Nephron progenitor cell (in vitro differentiated cells): ENCODE measurements around the gene PGAP6.
"Not testable (repeated sequence)": the region's sequence is repeated elsewhere in the genome, so short reads cannot be mapped to it uniquely, and the experiment has no call there.

Experiments
- DNase-seq: peaks from one replicate; pipeline ENCODE4 v3.0.0; 2021
- H3K27ac Mint-ChIP-seq: 2 replicates; pipeline ENCODE4 v1.8.0; 2021; ENCODE audit warnings: mild to moderate bottlenecking, moderate library complexity, mixed read lengths
- H3K27me3 Mint-ChIP-seq: 2 replicates; pipeline ENCODE4 v1.8.0; 2021; ENCODE audit warnings: mild to moderate bottlenecking, low read depth, mixed read lengths; ENCODE audit not compliant: poor library complexity
- H3K36me3 Mint-ChIP-seq: 2 replicates; pipeline ENCODE4 v1.8.0; 2021; ENCODE audit warnings: low read depth, mixed read lengths
- H3K4me1 Mint-ChIP-seq: 2 replicates; pipeline ENCODE4 v1.8.0; 2021; ENCODE audit warnings: mixed read lengths
- H3K4me3 Mint-ChIP-seq: 2 replicates; pipeline ENCODE4 v1.8.0; 2021; ENCODE audit warnings: mild to moderate bottlenecking, moderate library complexity, mixed read lengths
- H3K9me3 Mint-ChIP-seq: 2 replicates; pipeline ENCODE4 v1.8.0; 2021; ENCODE audit warnings: mild to moderate bottlenecking, moderate library complexity, mixed read lengths
- CTCF ChIP-seq: fragments of 200-600 bp; sonication (generic); IDR thresholded peaks from 2 replicates; pipeline ENCODE4 v1.5.0; 2021; ENCODE audit warnings: antibody characterized with exemption

PGAP6 gene

GRCh38 chr16:366476-366875 is 15.3 kb downstream of the PGAP6 start:
- no peak for DNase-seq
- no peak for TF ChIP-seq CTCF
- H3K27ac Mint-ChIP-seq: no peak overlapping the region
- H3K4me3 Mint-ChIP-seq: no peak overlapping the region
- peaks cover 20% of the 10 kb centered on the region for H3K4me1 Mint-ChIP-seq
- peaks cover 9% of the 10 kb centered on the region for H3K36me3 Mint-ChIP-seq
- no peaks in the 10 kb centered on the region for H3K9me3 Mint-ChIP-seq
- peaks cover 4% of the 10 kb centered on the region for H3K27me3 Mint-ChIP-seq

- peaks cover 4% of the 10 kb centered on the region for H3K27me3 Mint-ChIP-seq
- no peak overlapping the region for H3K4me3 Mint-ChIP-seq
- no peak for TF ChIP-seq CTCF
- H3K9me3 Mint-ChIP-seq: no peaks in the 10 kb centered on the region
- H3K36me3 Mint-ChIP-seq: peaks cover 9% of the 10 kb centered on the region
- peaks cover 13% of the 10 kb centered on the region for H3K4me1 Mint-ChIP-seq
- no peak for DNase-seq
- H3K27ac Mint-ChIP-seq: no peak overlapping the region
Measured at GRCh38 chr16:364595-365491, 16.9 kb downstream of the PGAP6 start.

- no peak overlapping the region for H3K27ac Mint-ChIP-seq
- H3K4me1 Mint-ChIP-seq: peaks cover 13% of the 10 kb centered on the region
- no peak overlapping the region for H3K4me3 Mint-ChIP-seq
- DNase-seq: no peak
- no peaks in the 10 kb centered on the region for H3K9me3 Mint-ChIP-seq
- TF ChIP-seq CTCF: no peak
- peaks cover 9% of the 10 kb centered on the region for H3K36me3 Mint-ChIP-seq
- peaks cover 4% of the 10 kb centered on the region for H3K27me3 Mint-ChIP-seq
Measured at GRCh38 chr16:363766-364490, 17.9 kb downstream of the PGAP6 start.

- Mint-ChIP-seq H3K36me3 (peaks cover 9% of the 10 kb centered on the region), H3K27me3 (peaks cover 4% of the 10 kb centered on the region), H3K9me3 (no peaks in the 10 kb centered on the region), H3K4me1 (peaks cover 13% of the 10 kb centered on the region), H3K4me3 (no peak overlapping the region), H3K27ac (no peak overlapping the region)
- DNase-seq: no peak
- TF ChIP-seq CTCF: no peak
Measured at GRCh38 chr16:363110-363765, 18.5 kb downstream of the PGAP6 start.

GRCh38 chr16:362702-362999 is 19.1 kb downstream of the PGAP6 start:
- not testable (repeated sequence) for H3K9me3 Mint-ChIP-seq, H3K4me3 Mint-ChIP-seq, DNase-seq, H3K27ac Mint-ChIP-seq, H3K36me3 Mint-ChIP-seq, H3K27me3 Mint-ChIP-seq
- H3K4me1 Mint-ChIP-seq: peaks cover 13% of the 10 kb centered on the region
